NCI-H345 treated with DMSO at 0.1 percent for 48 hours (cell line): Measurements from ENCODE around the gene LCN6.
"Not testable (repeated sequence)": the region's sequence is repeated elsewhere in the genome, so short reads cannot be mapped to it uniquely, and the experiment has no call there.

Experiments used
- DNase-seq: peaks from one replicate; lab custom pipeline; 2025; ENCODE audit not compliant: unreplicated experiment; lab: John Stamatoyannopoulos, UW

Gene LCN6

DNA sequence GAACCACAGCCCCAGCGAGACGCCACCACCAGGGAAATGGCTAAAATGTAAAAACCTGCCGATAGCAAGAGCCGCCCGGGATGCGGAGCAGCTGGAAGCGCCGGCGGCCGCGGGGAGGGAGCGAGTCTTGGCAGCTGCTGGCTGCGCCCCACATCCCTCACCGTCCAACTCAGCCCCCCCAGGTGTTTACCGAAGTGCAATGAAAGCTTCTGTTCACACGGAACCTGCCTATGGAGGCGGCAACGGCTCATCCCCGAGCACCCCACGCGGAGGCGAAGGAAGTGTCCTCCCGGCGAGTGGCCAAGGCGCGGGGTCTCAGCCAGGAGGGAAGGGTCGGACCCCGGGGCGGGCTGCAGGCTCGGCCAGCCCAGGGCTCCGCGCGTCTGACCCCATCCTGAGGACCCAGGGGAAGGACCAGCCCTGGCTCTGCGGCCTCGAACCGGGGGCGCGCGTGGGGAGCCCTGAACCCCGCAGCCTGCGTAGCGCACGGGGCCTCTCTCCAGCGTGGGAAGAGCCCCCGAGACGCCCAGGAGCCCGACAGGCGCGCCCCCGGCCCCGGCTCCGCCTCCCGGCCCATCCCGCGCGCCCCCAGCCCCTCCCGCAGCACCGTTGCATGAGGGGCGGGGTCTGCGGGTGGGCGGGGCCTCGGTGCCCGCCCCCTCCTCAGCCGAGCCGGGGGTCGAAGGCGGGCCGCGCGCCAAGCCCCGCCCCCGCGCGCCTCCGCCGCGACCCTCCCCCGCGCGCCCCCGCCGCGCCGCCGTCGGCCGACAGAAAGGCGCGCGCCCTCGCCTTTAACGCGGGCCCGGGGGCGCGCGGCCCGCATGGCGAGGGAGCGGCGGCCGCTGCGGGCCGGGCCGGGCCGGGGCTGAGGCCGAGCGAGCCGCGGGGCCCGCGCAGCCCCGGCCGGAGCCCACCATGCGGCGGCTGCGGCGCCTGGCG lies 36.3 kb downstream of the LCN6 start, which contains the start of gene DIPK1B:
Gene DIPK1B, plus strand, starts transcription at position 822 of the 939 bp plus-strand sequence. Its CDS starts 94 bp downstream, at position 916.
- peak; percentile 39 for DNase-seq

DNA sequence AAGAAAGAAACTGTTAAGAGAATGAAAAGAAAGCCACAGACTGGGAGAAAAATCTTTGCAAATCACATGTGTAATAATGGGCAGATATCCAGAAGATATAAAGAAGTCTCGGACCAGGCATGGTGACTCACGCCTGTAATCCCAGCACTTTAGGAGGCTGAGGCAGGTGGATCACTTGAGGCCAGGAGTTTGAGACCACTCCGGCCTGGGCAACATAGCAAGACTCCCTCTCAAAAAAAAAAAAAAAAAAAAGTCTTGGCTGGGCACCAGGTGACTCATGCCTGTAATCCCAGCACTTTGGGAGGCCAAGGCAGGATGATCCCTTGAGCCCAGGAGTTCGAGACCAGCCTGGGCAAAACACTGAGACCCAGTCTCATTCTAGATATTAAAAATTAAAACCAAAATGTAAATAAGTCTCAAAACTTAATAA lies 37.1 kb downstream of the LCN6 start:
- not testable (repeated sequence) for DNase-seq

DNA sequence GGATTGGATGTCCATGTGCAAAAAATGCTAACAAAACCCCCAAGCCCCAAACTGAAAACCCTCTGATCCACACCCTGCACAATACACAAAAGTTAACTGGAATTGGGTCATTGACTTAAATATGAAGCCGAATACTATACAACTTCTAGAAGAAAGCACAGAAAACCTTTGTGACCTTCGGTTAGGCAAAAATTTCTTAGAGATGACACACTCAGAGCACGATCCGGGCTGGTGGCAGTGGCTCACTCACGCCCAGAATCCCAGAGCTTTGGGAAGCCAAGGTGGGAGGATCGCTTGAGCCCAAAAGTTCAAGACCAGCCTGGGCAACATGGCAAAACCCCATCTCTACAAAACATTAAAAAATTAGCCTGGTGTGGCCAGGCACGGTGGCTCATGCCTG lies 37.8 kb downstream of the LCN6 start:
- no peak for DNase-seq

DNA sequence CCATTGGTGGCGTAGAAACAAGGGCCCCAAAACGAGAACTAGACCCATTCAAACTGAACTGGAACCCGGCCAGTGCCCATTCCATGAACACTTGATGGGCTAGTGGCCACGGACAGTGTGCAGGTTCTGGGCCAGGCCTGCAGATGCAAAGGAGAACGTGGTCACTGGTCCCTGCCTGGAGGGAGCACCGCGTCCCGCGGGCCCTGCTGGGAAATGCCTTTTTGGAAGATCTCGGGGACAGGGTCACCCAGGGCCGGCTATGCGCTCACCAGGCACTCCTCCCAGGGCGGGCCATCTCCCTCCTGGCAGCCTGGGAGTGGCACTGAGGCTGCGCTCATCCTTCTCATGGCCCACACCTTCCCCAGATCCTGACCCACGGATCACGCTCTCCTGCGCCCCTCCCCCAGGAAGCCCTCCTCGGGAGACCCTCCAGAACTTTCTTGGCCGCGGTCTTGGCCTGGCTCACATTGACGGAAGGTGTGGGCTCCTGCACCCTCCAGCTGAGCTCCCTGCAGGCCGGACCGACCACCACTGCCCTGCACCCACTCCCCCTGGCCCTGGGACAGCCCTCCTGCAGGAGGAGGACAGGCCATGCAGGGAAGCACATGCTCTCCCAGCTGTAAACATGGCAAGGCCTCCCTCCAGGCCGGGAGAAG lies 38.7 kb downstream of the LCN6 start:
- no peak for DNase-seq

DNA sequence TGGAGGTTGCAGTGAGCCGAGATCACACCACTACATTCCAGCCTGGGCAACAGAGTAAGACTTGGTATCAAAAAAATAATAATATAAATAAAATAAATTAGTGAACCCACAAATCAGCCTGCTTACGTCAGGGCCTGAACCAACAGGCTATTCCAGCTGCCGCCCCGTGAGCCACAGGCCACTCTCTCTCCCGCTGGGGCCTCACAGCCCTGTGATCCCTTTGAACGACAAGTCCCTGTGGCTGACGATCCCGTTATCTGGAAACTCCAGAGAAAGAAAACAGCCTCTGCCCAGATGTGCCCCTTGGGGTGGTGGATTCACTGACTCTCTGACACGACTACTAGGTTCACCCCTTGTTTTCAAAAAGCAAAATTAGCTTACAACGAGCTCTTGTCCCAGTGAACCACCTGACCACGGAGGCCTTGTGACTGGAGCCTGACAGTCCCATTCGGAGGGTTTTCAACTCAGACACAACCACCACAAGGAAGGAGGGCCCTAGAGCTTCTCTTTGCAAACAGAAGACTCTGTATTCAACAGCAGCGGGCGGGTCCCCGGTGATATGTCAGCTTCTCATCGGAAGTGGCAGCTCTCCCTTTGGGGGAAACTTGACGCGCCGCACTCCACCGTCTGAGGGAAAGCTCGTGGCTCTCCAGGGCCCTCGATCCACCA lies 40.3 kb downstream of the LCN6 start:
- DNase-seq = no peak

DNA sequence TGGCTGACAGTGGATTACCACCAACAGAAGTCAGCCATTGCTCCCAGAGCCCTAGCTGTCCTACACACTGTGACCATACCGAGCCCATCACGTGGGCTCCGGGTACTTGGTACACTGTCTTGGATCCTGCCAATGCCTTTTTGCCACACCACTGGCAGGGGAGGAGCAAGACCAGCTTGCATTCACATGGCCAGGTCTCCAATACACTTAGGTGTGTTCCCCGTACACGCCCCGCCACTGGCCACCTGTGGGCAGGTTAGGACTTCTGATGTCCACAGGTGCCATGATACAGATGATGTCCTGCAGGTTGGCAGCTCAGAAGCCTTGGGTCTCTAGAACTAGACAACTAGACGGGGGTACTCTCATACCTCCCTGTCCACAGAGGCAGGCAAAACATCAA lies 41.3 kb downstream of the LCN6 start:
- DNase-seq = no peak

DNA sequence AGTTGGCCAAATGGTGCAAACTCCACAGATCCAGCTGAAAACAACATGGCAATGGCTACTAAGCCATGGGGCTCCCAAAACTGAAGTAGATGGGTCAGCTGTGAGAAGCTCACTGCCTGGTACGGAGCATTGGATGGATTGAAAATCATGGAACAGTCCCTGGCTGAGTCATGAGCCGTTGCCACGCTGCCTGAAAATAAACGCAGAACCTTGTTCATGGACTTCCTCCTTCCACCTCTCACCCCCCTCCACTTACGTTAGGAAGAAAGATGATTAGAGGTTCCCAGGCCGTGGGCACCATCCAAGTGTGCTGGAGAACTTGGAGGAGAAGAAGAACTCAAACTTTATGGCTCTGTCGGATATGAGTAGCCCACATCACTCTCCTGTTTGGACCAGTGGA lies 42.8 kb downstream of the LCN6 start:
- no peak for DNase-seq

DNA sequence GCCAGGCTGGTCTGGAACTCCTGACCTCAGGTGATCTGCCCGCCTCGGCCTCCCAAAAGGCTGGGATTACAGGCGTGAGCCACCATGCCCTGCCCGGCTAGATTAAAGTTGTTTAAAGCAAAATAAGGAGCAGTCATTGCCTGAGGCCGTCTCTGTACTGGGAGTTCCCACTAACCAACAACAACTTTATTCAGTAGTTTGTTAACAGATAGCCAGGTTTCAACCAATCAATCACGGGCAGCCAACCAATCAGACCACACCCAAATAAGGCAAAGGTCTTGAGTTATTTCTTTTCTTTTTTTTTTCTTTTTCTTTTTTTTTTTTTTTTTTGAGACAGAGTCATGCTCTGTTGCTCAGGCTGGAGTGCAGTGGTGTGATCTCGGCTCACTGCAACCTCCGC lies 43.6 kb downstream of the LCN6 start:
- DNase-seq = not testable (repeated sequence)

DNA sequence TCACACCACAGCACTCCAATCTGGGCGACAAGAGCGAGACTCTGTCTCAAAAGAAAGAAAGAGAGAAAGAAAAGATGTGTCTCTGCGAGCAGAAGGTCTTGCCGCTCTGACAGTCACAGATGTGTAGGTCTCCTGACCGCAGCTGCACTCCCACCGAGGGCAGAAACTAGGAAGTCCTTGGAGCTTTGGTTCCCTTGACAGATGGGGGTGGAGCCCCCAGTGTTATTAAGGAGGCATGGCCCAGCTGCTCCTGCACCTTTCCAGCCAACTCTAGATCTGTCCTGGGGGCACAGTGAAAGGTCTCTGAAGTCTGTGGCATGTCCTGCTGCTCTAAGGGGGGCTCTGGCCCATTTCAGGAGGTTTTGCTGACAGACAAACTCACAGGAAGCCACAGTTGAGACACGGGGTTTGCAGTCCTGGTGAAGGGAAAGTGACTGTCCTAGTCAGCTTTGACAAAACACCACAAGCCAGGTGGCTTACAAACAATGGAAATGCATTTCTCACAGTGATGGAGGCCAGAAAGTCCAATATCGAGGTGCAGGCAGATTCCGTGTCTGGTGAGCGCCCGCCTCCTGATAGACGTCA lies 45.0 kb downstream of the LCN6 start:
- no peak for DNase-seq

DNA sequence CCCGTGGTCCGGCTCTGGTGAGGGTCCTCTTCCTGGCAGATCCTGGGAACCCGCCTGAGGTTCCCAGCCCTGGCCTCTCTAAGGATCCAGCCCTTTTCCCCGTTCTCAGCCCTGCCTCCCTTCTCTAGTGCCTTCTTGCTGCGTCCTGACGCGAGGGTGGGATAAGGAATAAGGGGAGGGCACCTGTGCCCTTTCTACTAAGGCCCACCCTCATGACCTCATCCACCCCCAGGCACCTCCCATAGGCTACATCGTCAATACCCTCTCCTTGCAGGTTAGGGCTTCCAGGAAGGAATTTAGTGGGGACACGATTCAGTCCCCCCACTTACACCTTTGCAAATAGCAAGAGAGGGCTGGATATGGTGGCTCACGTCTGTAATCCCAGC lies 46.7 kb downstream of the LCN6 start:
- no peak for DNase-seq

DNA sequence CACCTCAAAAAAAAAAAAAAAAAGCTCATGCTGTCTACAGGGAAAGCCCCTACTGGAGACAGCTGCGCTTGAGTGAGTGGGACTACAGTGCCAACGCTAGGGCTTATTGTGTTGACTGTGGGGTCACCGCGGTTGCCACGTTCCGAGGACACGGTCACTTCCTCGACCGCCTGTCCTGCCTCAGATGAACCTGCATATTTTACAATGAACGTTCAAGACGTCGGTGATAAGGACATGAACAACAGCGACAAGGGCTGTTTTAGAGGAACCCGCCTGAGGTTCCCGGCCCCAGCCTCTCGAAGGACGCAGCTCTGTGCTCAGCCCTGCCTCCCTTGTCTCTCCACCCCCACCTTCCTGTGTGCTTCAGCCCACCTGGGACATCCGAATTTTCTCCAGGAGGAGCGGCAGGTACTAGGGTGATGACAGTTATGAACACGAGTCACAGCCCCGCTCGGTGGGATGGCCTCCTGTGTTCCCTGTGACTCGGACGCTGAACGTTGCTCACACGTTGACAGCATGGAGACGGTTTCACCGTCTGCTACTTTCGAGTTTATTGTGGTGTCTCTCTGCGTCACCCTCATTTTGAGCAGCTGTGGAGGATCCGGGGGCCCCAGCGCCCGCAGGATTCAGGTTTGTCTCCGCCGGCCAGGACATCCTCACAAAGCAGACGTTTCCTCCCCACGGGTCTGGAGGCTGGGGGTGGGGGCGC lies 47.2 kb downstream of the LCN6 start:
- no peak for DNase-seq

DNA sequence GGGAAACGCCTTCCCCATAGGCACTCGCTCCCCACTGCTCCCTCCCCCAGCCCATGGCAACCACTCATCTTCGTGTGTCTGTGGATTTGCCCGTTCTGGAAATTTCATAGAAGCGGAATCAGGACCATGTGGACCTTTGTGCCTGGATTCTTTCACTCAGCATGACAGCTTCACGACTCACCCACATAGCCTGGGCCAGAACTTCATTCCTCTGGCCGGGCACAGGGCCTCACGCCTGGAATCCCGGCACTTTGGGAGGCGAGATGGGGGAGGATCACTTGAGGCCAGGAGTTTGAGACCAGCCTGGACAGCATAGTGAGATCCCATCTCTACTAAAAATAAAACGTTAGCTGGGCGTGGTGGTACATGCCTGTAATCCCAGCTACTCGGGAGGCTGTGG lies 48.0 kb downstream of the LCN6 start:
- DNase-seq = no peak

DNA sequence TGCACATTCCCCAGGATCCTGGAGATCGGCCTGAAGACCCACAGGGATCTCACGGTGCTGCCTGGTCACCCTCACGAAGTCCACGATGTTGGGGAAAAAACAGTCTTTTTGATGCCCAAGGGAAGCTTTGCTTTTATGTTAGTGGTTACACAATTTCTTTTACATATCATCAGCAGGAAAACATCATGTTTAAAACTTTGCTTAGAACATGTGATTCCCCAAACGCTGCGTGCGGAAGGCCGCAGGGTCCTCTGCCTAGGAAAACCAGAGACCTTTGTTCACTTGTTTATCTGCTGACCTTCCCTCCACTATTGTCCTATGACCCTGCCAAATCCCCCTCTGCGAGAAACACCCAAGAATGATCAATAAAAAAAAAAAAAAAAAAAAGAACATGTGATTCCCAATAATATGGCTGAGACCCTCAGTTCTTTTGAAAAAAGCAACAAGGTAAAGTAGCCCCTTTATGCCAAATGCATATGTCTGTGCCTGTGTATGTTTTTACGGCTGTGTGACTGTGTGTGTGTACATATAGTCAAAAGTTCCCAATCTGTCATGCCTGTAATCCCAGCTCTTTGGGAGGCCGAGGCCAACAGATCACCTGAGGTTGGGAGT lies 49.6 kb downstream of the LCN6 start:
- DNase-seq = no peak

DNA sequence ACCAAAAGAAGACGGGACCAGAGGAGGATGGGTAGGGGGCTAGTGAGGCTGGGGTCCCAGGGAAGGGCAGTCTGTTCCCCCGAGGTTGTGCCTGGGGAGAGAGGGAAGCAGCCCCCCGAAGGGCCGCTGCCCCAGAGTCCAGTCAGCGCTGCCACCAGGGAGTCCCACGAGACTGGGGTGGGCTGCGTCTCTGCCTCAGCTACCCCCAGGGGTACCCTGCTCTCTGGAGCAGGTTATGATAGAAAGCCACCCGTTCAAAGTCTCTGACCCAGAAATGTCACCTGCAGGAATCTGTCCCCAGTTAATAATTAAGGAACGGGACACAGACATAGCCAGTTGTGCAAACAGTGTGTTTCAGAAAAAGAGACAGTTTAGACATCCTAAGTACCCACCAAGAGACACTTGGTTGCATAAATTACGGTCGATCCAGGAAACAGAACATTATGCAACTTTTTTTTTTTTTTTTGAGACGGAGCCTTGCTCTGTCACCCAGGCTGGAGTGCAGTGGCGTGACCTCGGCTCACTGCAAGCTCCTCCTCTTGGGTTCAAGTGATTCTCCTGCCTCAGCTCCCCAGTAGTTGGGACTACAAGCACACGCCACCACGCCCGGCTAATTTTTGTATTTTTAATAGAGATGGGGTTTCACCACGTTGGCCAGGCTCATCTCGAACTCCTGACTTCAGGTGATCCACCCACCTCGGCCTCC lies 50.4 kb downstream of the LCN6 start:
- DNase-seq = no peak

DNA sequence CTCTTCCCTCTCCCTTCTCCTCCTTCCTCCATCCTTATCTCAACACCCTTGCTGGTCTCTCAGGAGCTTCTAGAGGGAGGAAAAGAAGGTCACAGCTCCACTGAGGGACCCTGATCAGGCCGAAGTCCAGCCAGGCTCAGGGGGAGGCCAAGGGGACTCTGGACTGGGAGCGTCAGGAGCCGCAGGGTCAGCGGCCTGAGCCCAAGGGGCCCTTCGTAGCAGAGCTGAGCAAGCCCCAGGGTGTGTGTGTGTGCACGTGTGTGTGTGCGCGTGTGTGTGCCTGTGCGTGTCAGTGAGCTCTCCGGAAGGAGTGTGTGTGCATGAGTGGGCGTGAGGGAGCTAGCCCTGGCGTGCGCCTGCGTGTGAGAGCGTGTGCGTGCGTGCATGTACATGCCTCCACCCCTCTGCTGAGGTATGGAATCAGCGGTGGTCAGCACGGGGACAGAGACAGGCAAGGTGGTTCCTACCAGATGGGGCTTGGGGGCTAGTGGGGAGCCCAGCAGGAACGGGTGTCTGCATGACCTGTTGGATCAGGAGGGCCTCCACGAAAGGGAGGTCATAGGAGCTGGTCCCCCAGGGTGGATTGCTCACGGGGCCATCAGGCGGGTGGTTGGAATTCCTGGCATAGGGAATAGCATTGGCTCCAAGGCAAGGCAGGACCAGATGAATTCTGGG lies 51.0 kb downstream of the LCN6 start:
- DNase-seq = no peak

DNA sequence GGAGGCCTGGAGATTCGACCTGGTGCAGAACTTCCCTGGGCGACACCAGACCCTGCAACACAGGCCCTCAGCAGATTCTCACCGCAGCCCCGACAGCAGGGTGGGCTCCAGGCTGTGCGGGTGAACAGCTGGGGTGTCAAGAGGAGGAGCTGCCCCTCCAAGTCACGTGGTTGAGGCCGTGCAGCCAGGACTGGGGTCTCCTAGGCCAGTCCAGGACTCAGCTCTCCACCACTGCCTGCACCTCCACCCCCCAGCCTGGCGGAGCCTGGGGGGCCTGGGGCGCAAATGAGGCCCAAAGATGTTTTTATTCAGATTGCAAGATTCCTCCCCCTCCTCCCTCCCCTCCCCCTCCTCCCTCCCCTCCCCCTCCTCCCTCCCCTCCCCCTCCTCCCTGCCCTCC lies 51.8 kb downstream of the LCN6 start:
- no peak for DNase-seq

DNA sequence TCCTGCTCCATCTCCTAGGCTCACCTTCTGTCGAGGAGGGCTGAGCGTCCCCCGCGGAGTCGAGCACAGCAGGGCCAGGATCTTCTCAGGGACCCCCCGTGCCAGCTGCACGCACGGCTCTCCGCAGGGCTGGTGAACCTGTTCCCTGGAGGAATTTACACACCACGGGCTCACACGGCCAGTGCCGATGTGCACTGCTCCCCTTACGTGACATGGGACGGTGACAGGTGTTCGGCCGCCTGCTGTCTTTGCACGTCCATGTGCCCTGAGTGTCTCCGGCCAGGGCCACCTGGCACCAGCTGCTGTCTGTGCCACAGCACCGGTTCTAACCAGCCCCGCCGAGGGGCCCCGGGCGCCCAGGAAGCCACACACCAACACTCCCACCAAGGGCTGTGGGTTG lies 52.4 kb downstream of the LCN6 start:
- DNase-seq = peak; percentile 67

DNA sequence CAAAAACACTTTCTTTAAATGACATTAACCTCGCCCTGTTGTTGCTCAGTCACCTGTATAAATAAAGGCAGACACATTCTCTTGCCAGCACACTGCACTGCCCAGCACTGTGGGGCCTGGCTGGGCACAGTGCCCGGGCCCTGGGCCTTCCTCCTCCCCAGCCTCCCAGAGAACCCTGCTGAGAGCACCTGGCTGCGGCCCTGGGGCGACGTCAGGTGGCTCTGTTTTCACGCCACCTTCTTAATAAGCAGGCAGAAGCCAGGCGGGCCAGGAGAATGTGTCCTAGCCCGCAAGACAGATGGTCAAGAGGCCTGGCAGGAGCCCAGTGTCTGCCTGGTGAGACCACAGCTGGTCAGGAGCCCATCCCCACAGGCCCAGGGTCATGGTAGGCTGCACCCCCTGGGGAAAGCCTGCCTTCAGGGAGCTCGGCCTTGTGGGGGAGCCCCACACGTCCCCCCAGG lies 52.9 kb downstream of the LCN6 start:
- peak; percentile 90 for DNase-seq

DNA sequence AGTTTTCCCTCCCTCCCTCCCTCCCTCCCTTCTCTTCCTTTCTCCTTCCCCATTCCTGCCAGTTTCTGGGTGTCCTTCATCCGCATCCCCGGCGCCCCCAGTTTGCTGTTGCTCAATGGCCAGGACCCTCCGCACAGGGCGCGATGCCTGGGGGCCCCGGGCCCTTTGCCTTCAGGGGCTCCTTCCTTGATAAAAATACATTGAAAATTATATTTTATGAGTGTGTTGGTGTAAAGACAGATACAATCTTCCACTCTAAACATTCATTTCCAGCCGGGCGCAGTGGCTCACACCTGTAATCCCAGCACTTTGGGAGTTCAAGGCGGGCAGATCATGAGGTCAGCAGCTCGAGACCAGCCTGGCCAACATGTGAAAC lies 53.5 kb downstream of the LCN6 start:
- no peak for DNase-seq
